HFFc6 (cell line): ENCODE measurements around the gene C12orf76. TPM values are rescaled to one million over a fixed set of nuclear protein-coding genes. Genes with fewer than 3 reads are reported as not detected.
A peak's percentile ranks its signal among the peaks of the same experiment; 100 is the strongest.
"Not testable (repeated sequence)": the region's sequence is repeated elsewhere in the genome, so short reads cannot be mapped to it uniquely, and the experiment has no call there.

ENCODE experiments used
- DNase-seq: peaks from one replicate; pipeline ENCODE4 v3.0.0-alpha.2; 2018
- H3K27ac Mint-ChIP-seq: 2 replicates; pipeline ENCODE4 v1.8.0; 2020; ENCODE audit warnings: mild to moderate bottlenecking, mixed read lengths
- H3K27me3 Mint-ChIP-seq: 2 replicates; pipeline ENCODE4 v1.8.0; 2021; ENCODE audit warnings: mild to moderate bottlenecking, moderate library complexity, mixed read lengths; ENCODE audit not compliant: insufficient read depth
- H3K36me3 Mint-ChIP-seq: 2 replicates; pipeline ENCODE4 v1.8.0; 2021; ENCODE audit warnings: low read depth, mixed read lengths
- H3K4me1 Mint-ChIP-seq: 2 replicates; pipeline ENCODE4 v1.8.0; 2020; ENCODE audit warnings: low read depth, mixed read lengths
- H3K4me3 Mint-ChIP-seq: 2 replicates; pipeline ENCODE4 v1.8.0; 2020; ENCODE audit warnings: mild to moderate bottlenecking, moderate library complexity, mixed read lengths
- H3K9me3 Mint-ChIP-seq: 2 replicates; pipeline ENCODE4 v1.8.0; 2020; ENCODE audit warnings: mild to moderate bottlenecking, mixed read lengths
- total RNA-seq, 6 experiments: library from RNA; stranded (reverse); fragmentation: NEBNext Ultra II Directional; extraction: Animal tissue kit (Norgen Biotek cat#: 25700); gene quantifications; 2 replicates in 1 of 6; 3 replicates in 5 of 6; pipeline ENCODE4 v1.2.3, GENCODE V29; 2021
- TF ChIP-seq, protein P1 (sequence below): fragments of 200-600 bp; sonication (generic); IDR thresholded peaks from 2 replicates; pipeline ENCODE4 v1.5.0; 2021; ENCODE audit warnings: antibody characterized with exemption, mild to moderate bottlenecking

The C12orf76 gene
- total RNA-seq, 6 experiments from 2014 or later = 4.2 to 5.8 (median 4.6) TPM

DNA sequence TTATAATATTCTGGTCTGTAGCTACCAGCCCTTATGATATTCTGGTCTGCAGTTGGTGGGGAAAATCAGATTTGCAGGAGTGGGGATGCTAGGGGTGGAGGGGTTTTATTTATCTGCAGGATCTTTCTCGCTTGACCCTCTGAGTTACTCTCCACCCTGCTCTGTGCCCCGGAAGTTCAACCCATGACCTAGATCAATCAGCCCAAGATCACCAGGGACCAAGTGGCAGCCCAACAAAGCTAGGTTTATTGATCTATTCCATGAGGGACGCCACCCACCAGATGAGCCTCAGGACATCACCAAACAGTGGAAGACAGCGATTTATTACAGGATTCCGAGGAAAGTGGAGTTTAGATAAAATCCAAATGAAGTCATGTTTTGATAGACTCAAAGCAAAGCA lies 25.8 kb upstream of the C12orf76 start:
- Mint-ChIP-seq H3K4me1 (peaks cover 12% of the 10 kb centered on the region), H3K27me3 (peaks cover 11% of the 10 kb centered on the region), H3K36me3 (no peaks in the 10 kb centered on the region), H3K9me3 (no peaks in the 10 kb centered on the region), H3K4me3 (no peak overlapping the region), H3K27ac (no peak overlapping the region)
- TF ChIP-seq, protein P1, sequence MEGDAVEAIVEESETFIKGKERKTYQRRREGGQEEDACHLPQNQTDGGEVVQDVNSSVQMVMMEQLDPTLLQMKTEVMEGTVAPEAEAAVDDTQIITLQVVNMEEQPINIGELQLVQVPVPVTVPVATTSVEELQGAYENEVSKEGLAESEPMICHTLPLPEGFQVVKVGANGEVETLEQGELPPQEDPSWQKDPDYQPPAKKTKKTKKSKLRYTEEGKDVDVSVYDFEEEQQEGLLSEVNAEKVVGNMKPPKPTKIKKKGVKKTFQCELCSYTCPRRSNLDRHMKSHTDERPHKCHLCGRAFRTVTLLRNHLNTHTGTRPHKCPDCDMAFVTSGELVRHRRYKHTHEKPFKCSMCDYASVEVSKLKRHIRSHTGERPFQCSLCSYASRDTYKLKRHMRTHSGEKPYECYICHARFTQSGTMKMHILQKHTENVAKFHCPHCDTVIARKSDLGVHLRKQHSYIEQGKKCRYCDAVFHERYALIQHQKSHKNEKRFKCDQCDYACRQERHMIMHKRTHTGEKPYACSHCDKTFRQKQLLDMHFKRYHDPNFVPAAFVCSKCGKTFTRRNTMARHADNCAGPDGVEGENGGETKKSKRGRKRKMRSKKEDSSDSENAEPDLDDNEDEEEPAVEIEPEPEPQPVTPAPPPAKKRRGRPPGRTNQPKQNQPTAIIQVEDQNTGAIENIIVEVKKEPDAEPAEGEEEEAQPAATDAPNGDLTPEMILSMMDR = no peak
- DNase-seq = no peak

DNA sequence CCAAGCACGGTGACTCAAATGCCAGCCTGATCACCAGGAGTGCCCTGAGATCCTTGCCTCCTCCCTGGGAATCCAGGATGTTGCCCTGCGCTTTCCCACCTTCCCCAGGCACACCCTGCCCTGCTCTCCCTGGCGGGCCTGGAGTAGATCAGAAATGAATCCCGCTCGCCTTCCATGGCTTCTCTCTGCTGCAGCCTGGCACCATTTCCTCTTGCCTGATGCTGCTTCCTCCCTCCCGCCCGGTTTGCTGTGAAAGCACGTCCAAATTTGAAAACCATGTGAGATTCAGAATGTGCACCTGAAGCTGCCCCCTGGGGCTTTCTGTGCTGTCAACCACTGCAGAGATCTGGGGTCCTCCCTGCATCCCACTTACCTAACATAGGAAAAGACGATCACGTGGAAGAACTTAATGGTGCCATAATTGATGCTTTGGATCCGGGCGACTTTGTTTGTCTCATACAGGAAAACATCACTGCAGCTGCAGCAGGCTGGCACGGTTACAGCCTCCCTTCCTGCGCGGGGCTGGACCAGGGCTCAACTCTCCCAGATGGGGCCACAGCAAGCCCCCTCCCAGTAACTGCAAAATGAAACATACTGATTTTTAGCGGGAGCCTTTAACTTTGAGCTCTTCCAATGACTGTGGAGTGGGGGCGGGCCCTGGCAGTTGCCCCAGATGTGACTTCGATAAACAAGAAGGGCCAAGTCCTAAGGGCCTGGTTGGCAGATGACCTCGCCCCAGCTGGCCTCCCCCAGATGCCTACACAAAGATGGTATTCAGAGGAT lies 24.9 kb upstream of the C12orf76 start:
- H3K4me1 Mint-ChIP-seq = peaks cover 12% of the 10 kb centered on the region
- DNase-seq = no peak
- H3K27me3 Mint-ChIP-seq = peaks cover 12% of the 10 kb centered on the region
- no peaks in the 10 kb centered on the region for H3K36me3 Mint-ChIP-seq
- peak overlapping the region; percentile 85 for H3K4me3 Mint-ChIP-seq
- no peaks in the 10 kb centered on the region for H3K9me3 Mint-ChIP-seq
- TF ChIP-seq, protein P1 = no peak
- H3K27ac Mint-ChIP-seq = no peak overlapping the region

DNA sequence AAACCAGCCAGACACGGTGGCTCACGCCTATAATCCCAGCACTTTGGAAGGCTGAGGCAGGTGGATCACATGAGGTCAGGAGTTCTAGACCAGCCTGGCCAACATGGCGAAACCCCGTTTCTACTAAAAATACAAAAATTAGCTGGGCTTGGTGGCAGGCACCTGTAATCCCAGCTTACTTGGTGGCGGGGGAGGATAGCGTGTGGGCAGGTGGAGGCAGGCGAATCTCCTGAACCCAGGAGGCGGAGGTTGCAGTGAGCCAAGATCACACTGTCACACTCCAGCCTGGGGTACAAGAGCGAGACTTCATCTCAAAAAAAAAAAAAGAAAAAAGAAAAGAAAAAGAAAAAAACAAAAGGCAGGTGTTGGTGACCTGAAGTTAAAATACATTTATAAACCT lies 24.3 kb upstream of the C12orf76 start:
- H3K27me3 Mint-ChIP-seq = peaks cover 12% of the 10 kb centered on the region
- peaks cover 12% of the 10 kb centered on the region for H3K4me1 Mint-ChIP-seq
- H3K27ac Mint-ChIP-seq, H3K9me3 Mint-ChIP-seq, H3K36me3 Mint-ChIP-seq, DNase-seq: not testable (repeated sequence)
- peak overlapping the region; percentile 85; the same call in 1 of the 2 replicates for H3K4me3 Mint-ChIP-seq

DNA sequence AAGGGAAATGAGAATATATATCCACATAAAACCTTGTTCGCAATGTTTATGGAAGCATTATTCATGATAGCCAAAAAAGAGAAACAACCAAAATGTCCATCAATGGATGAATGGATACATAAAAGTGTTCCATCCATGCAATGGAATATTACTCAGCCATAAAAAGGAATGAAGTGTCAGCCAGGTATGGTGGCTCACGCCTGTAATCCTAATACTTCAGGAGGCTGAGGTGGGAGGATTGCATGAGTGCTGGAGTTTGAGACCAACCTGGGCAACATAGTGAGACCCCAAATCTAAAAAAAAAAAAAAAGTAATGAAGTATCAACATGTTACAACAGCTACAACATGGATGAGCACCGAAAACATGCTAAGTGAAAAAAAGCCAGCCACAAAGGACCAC lies 23.6 kb upstream of the C12orf76 start:
- TF ChIP-seq, protein P1 = no peak
- no peaks in the 10 kb centered on the region for H3K9me3 Mint-ChIP-seq
- no peak for DNase-seq
- no peak overlapping the region for H3K4me3 Mint-ChIP-seq
- peaks cover 15% of the 10 kb centered on the region for H3K27me3 Mint-ChIP-seq
- H3K4me1 Mint-ChIP-seq = peaks cover 12% of the 10 kb centered on the region
- no peak overlapping the region for H3K27ac Mint-ChIP-seq
- no peaks in the 10 kb centered on the region for H3K36me3 Mint-ChIP-seq

DNA sequence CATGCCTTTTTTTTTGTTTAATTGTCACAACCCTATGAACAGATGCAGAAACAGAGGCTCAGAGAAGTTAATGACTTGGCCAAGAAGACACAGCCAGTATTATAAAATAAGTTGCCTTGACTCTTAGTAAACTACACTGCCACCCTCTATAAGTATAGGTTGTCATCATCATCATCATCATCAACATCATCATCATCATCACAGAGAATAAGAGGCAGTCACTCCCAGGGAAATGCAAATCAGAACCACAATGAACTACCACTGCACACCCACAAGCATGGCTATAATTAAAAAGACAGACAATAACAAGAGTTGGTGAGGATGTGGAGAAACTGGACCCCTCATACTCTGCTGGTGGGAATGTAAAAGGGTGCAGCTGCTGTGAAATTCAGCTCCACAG lies 23.2 kb upstream of the C12orf76 start:
- Mint-ChIP-seq H3K27me3 (peaks cover 14% of the 10 kb centered on the region), H3K4me1 (peaks cover 12% of the 10 kb centered on the region), H3K4me3 (no peak overlapping the region), H3K27ac (no peak overlapping the region), H3K9me3 (no peaks in the 10 kb centered on the region), H3K36me3 (no peaks in the 10 kb centered on the region)
- DNase-seq = no peak
- TF ChIP-seq, protein P1 = no peak

DNA sequence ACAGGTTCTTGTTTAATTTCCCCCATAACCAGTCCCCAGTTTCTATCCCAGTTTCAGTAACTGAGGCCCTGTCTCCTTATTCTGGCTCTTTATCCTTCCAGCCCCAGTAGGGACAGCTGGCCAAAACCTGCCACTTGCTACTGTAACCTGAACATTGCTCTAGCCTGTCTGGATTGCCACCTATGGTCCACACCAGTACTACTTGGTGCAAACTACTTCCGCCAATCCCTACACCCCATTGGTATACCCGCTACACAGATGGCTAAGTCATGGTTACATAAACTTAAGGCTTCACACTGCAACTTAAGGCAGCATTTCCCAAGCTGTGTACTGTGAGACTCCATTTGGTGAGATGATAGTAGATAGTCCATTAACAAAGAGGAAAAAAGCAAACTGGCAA lies 20.3 kb upstream of the C12orf76 start:
- no peaks in the 10 kb centered on the region for H3K36me3 Mint-ChIP-seq
- peaks cover 12% of the 10 kb centered on the region for H3K27me3 Mint-ChIP-seq
- TF ChIP-seq, protein P1 = no peak
- H3K9me3 Mint-ChIP-seq = no peaks in the 10 kb centered on the region
- H3K4me3 Mint-ChIP-seq = no peak overlapping the region
- no peak for DNase-seq
- H3K27ac Mint-ChIP-seq = no peak overlapping the region
- H3K4me1 Mint-ChIP-seq = peaks cover 9% of the 10 kb centered on the region

DNA sequence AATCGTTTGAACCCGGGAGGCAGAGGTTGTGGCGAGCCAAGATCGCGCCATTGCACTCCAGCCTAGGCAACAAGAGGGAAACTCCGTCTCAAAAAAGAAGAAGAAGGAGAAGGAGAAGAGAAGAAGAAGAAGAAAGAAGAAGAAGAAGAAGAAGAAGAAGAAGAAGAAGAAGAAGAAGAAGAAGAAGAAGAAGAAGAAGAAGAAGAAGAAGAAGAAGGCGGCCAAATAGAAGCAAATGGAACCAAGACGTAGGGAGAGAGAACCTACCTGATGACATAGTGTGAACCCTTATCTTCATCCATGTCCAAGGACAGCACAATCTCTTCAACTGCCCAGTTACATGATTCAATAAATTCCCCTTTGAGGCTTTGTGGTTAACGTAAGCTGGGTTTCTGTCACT lies 19.8 kb upstream of the C12orf76 start:
- not testable (repeated sequence) for H3K27ac Mint-ChIP-seq
- H3K27me3 Mint-ChIP-seq = peaks cover 12% of the 10 kb centered on the region

More for the DNA sequence above, 19.8 kb upstream of the C12orf76 start:
- DNase-seq, H3K36me3 Mint-ChIP-seq, H3K9me3 Mint-ChIP-seq, H3K4me1 Mint-ChIP-seq, H3K4me3 Mint-ChIP-seq: not testable (repeated sequence)
